ENCODE data around the gene SLU7.

SLU7 gene

GRCh38 chr5:160367261-160367660 is 51.6 kb downstream of the SLU7 start:
- DNase-seq (ENCODE audit: low read depth), result no peak

- no peak for DNase-seq (ENCODE audit: low read depth)
Measured at GRCh38 chr5:160366230-160366629, 52.7 kb downstream of the SLU7 start.

DNA sequence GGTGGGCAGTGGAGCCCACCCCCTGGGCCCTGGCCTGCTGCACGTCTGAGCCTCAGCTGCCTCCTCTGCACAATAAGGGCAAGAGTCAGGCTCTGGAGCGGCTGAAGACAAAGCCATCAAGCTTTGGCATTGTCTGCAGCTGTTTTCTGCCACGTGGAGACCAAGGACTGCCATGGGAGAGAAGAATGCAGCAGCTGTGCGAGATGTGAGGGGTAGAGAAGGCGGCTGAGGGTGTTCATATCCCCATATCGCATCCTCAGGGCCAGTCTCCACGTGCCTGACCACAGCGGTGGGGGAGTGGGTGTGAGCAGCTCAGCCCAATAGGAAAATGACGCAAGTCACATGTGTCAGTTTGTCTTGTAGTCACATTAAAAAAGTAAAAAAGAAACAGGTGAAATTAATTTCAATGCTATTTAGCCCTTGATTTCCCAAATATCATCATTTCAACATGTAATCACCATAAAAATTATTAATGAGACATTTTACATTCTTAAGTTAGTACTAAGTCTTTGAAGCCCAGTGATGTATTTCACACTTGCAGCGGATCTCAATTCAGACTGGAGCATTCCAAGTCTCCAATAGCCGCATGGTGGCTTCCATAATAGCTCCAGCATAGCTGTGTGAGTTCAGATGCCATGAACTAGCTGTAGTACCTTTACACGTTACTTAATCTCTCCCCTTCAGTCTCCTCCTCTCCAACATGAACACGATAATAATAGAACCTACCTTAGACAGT is 55.1 kb downstream of the SLU7 start:
- DNase-seq (ENCODE audit: low read depth), result no peak

DNA sequence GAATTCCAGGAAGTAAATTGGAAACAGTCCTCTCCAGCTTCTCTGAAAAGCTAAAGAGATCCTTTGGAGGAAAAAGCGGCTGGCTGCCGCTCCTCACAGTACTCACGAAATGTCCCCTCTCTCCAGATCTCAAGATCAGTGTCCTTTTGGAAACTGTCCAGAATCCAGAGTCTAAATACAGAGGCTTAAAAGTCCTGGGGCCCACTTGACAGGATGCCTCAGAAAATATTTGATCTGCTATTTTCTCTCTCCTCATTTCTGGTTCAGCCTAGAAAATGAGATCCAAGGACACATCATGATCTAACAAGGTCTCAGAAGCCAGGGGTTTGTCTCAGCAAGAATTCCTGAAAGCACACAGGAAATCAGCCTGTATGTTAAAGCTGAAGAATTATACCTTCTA is 55.7 kb downstream of the SLU7 start:
- no peak for DNase-seq (ENCODE audit: low read depth)

DNA sequence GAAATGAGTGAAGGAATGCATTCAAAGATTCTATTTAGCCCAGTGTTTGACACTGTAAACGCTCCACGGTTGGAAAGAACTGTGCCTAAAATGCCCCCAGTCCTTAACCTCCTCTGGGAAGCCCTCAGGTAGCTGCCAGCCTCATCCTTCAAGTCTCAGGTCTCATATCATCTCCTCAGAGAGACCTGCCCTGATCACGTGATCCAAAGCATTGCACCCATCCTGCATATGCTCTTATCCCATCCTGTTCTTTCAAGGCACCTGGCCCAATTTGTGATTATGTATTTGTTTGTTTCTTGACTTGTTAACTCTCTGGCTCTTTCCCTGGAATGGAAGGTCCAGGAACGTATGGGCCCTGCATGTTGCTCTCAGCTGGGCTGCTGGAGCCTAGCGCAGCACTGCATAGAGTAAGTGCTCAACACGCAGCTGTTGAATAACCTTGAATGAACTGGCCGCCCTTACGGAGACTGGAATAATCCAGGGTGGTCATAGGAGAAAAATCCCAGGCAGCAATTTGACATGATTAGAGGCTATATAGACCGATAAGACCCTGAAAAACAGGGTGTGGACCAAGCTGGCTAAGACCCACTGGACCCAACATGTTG is 57.2 kb downstream of the SLU7 start:
- DNase-seq (ENCODE audit: low read depth), result no peak

GRCh38 chr5:160360310-160360709 is 58.6 kb downstream of the SLU7 start:
- DNase-seq (ENCODE audit: low read depth), result no peak

GRCh38 chr5:160359816-160360215 is 59.1 kb downstream of the SLU7 start:
- no peak for DNase-seq (ENCODE audit: low read depth)

GRCh38 chr5:160359242-160359641 is 59.6 kb downstream of the SLU7 start:
- no peak for DNase-seq (ENCODE audit: low read depth)

GRCh38 chr5:160357861-160358411 is 60.9 kb downstream of the SLU7 start:
- no peak for DNase-seq (ENCODE audit: low read depth)

GRCh38 chr5:160357394-160357793 is 61.5 kb downstream of the SLU7 start:
- no peak for DNase-seq (ENCODE audit: low read depth)

DNA sequence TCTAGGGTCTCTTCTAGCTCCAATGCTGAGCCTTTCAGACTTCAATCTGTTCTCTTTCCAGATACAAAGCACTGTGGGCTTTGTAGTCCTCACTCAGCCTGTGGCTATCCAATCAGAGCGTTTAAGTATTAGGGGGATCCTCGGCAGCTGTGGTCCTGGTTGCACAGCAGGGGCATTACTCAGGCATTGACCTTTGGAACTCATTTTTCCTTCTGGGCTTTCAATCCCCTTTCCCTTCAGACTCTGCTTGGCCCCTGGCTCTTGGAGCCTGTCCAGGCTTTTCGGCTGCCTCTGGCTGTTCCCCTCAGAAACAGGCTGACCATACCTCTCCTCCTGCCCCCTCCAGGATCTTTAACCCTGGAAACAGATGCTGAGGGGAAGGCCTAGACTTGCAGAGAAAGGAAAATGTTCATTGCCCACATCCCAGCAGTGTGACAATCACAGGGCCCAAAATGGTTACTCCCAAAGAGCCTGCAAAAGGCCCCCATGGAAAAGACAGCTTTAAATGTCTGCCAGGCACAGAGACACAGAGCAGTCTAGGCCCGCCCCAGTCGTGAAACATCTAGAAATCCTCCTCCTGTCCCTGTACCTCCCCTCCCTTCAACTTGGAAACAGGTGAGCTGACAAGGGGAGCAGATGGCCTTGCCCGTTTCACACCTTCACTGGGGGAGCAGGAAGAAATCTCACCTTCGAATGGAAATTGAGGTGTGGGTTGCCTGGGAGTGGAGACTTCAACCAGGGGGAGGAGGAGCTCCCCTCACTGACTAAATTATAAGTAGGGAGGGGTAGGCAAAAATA is 62.1 kb downstream of the SLU7 start:
- DNase-seq (ENCODE audit: low read depth), result no peak

DNA sequence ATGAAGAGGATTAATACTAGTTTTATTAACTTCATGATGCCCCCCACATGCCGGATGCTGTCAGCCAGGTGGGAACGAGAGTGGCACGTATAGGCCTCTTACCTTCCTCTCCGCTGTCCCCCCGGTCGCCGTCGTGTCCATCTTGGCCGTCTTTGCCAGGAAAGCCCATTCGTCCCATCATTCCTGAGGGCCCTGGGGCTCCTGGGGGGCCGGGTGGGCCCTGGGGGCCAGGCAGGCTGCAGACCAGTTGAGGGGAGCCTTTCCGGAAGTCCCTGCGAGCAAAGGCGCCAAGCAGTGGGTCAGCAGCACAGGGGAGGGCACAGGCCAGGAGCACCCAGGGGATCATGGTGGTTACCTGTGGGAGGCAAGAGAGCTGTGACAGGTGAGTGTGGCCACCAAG is 64.2 kb downstream of the SLU7 start:
- no peak for DNase-seq (ENCODE audit: low read depth)

- DNase-seq (ENCODE audit: low read depth), result no peak
Measured at GRCh38 chr5:160353379-160353778, 65.5 kb downstream of the SLU7 start.

GRCh38 chr5:160352308-160352707 is 66.6 kb downstream of the SLU7 start:
- no peak for DNase-seq (ENCODE audit: low read depth)

Measured in stimulated activated CD4-positive, alpha-beta T cell treated with anti-CD3 and anti-CD28 coated beads, Interleukin-2, amount 100 ng/mL, for 4 hours (primary cell).